SU-DHL-6 (cell line): ENCODE measurements around the gene IFFO2.

Experiments used
- EZH2phosphoT487 ChIP-seq: fragments of 200-600 bp; sonication (generic), shearing (Covaris generic); conservative IDR thresholded peaks from 2 replicates; pipeline ENCODE4 v1.6.1; 2018; ENCODE audit warnings: mild to moderate bottlenecking, antibody characterized with exemption, low read length, moderate library complexity, mixed read lengths
- TF ChIP-seq, protein P1 (sequence below): fragments of 200-600 bp; sonication (generic); IDR thresholded peaks from one replicate; pipeline ENCODE4 v1.5.1; 2017; ENCODE audit warnings: antibody characterized with exemption, mild to moderate bottlenecking, low read length, moderate library complexity; ENCODE audit not compliant: insufficient read depth, poor library complexity, severe bottlenecking

DNA sequence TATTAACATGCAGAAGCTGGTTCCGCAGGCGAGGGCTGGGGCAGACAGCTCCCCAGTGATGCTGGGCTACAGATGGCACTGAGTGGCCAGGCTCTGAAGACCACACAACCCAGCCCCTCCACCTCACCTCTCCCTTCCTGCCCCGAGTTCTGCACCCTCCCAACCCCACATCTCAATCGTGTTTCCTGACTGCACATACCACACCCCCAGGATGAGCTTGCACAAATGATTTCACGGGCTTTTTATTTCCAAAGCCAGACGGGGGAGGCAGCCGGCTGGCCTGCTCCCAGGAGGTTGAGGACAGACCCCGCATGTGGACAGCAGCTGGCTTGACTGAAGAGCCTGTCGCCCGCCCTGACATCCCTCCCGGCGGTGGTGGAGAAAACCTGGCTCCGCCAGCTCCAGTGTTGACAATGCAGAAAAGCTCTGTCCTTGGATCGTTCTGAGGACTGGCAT is 32.7 kb downstream of the IFFO2 start:
- TF ChIP-seq, protein P1, sequence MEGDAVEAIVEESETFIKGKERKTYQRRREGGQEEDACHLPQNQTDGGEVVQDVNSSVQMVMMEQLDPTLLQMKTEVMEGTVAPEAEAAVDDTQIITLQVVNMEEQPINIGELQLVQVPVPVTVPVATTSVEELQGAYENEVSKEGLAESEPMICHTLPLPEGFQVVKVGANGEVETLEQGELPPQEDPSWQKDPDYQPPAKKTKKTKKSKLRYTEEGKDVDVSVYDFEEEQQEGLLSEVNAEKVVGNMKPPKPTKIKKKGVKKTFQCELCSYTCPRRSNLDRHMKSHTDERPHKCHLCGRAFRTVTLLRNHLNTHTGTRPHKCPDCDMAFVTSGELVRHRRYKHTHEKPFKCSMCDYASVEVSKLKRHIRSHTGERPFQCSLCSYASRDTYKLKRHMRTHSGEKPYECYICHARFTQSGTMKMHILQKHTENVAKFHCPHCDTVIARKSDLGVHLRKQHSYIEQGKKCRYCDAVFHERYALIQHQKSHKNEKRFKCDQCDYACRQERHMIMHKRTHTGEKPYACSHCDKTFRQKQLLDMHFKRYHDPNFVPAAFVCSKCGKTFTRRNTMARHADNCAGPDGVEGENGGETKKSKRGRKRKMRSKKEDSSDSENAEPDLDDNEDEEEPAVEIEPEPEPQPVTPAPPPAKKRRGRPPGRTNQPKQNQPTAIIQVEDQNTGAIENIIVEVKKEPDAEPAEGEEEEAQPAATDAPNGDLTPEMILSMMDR: no peak
- TF ChIP-seq EZH2phosphoT487: no peak
